WERI-Rb-1 (cell line): ENCODE data around the gene KIF5C.

Source experiments
- DNase-seq: peaks from one replicate; pipeline ENCODE4 v3.0.0-alpha.2; 2020
- H3K27ac ChIP-seq: fragments of 250-450 bp; sonication (Bioruptor Pico); 2 replicates; pipeline ENCODE4 v1.5.1; 2020; ENCODE audit warnings: mild to moderate bottlenecking, moderate library complexity
- H3K27me3 ChIP-seq: fragments of 250-450 bp; sonication (Bioruptor Pico); 2 replicates; pipeline ENCODE4 v1.5.1; 2021; ENCODE audit warnings: mild to moderate bottlenecking, low read depth, moderate library complexity; ENCODE audit not compliant: insufficient read depth, severe bottlenecking
- H3K36me3 ChIP-seq: fragments of 250-450 bp; sonication (Bioruptor Pico); 2 replicates; pipeline ENCODE4 v1.5.1; 2020; ENCODE audit warnings: mild to moderate bottlenecking, moderate library complexity
- H3K4me3 ChIP-seq: 2 replicates; pipeline ENCODE4 v1.5.1; 2011; ENCODE audit warnings: low read depth, mild to moderate bottlenecking, control low read depth, low read length
- H3K9me3 ChIP-seq: fragments of 250-450 bp; sonication (Bioruptor Pico); 2 replicates; pipeline ENCODE4 v1.5.1; 2021; ENCODE audit warnings: mild to moderate bottlenecking, moderate library complexity; ENCODE audit not compliant: severe bottlenecking
- TF ChIP-seq, protein P1 (sequence below): IDR thresholded peaks from 2 replicates; pipeline ENCODE4 v1.5.1; 2011; ENCODE audit warnings: low read depth, mild to moderate bottlenecking, control low read depth, inconsistent platforms, low read length

The KIF5C gene

DNA sequence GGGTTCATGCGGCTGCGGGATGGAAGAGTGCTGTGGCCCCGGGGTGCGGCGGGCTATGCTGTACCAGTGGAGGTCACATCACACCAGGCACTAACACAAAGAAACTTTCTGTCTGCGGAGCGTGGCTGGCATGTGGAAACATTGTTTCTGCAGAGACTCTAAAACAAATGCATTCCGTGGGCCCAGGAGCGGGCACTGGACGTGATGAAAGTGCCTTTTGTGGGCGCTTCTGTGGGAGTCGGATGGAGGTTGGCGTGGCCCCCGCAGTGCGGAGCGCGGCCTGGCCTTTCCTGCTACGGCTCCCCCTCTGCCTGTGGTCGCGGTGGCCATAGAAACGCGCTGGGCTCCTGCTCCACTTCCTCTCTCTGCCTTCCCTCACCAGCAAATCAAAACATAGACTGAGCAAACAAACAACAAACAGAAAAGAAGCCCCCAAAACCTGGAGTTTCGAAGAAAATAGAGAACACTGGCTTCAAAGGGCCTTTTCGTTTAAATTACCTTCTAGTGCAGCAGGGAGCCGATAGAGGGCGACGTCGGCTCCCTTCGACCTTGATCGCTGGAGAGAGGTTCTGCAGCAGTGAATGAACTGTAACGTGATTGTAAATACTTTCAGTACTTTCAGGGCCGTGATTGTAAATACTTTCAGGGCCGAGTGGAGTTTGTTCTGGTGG, 51.4 kb downstream of the KIF5C start:
- Histone ChIP-seq H3K36me3 (no peaks in the 10 kb centered on the region), H3K27me3 (peaks cover 16% of the 10 kb centered on the region), H3K4me3 (no peak overlapping the region), H3K27ac (no peak overlapping the region), H3K9me3 (no peaks in the 10 kb centered on the region)
- peak; percentile 42 for DNase-seq
- TF ChIP-seq, protein P1, sequence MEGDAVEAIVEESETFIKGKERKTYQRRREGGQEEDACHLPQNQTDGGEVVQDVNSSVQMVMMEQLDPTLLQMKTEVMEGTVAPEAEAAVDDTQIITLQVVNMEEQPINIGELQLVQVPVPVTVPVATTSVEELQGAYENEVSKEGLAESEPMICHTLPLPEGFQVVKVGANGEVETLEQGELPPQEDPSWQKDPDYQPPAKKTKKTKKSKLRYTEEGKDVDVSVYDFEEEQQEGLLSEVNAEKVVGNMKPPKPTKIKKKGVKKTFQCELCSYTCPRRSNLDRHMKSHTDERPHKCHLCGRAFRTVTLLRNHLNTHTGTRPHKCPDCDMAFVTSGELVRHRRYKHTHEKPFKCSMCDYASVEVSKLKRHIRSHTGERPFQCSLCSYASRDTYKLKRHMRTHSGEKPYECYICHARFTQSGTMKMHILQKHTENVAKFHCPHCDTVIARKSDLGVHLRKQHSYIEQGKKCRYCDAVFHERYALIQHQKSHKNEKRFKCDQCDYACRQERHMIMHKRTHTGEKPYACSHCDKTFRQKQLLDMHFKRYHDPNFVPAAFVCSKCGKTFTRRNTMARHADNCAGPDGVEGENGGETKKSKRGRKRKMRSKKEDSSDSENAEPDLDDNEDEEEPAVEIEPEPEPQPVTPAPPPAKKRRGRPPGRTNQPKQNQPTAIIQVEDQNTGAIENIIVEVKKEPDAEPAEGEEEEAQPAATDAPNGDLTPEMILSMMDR: peak; percentile 70

DNA sequence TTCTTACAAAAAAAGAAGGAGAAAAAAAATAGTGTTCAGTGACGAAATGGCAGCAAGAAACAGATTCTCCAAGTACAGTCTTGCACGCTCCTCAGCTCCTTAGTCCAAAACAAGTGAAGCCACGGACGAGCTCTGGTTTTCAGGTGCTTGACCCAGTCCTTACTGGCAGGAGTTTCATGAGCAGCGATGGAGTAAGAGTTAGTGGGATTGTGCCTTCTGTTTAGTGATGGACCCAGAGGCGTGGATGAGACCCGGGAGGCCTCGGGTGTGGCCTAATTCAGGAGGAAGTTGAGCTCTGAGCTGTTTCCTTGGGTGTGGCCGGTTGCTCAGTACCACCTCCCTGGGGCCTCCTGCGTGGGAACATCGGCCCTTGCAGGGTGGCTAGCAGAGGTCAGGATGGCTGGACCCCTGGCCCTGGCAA, 52.0 kb downstream of the KIF5C start:
- TF ChIP-seq, protein P1: no peak
- Histone ChIP-seq H3K36me3 (no peaks in the 10 kb centered on the region), H3K9me3 (no peaks in the 10 kb centered on the region), H3K4me3 (no peak overlapping the region), H3K27ac (no peak overlapping the region), H3K27me3 (peaks cover 22% of the 10 kb centered on the region)
- no peak for DNase-seq

DNA sequence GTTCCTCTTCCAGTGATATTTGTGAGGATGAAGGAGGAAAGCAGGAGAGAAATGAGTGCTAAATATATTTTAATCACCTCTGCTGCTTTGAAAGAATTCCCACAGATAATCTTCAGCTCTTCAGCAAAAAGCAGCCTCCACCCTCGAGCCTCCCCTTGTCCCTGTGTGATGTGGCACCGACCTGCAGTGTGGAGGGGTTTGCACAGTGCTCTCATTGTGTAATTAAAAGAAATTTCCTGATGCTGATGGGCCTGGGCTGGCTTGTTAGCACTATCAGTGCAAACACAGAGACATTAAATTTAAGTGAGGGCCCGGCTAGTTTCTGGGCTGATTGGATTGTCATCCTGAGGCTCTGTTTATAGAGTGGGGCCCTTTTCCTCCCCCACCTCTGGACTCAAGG, 53.4 kb downstream of the KIF5C start:
- Histone ChIP-seq H3K4me3 (no peak overlapping the region), H3K27me3 (peaks cover 30% of the 10 kb centered on the region), H3K27ac (no peak overlapping the region), H3K36me3 (no peaks in the 10 kb centered on the region), H3K9me3 (no peaks in the 10 kb centered on the region)
- TF ChIP-seq, protein P1: no peak
- no peak for DNase-seq

DNA sequence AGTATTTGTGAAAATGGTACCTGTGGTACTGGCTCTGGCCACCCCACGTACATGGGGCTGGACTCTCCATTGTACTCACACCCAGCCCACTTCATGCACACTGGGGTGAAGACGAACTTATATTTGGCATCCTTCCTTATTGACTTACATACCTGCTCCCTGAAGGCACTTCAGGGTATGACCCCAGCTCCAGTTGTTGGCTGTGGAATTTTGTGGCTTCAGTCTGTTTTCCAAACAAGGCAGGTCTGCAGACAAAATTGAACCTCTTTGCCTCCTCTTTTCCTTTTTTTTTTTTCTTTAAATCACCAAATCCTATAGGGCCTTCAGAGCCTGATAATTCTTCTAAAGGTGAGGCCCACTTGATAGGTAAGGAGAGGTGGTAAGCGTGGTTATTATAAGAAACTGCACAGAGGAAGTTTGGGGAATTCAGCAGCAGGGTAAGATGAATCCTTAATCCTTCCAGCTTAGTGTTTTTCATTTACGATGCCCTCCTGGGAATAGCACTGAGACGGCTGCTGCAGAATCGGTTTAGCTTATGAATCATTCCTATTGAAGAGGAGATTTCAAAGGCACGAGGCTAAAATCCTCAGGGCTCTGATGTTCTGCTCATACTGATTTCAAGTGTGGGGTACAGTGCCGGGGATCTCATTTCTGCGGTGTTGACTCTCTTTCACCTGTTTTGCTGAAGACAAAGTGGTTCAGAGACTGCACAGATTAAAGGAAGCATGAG, 55.2 kb downstream of the KIF5C start:
- H3K9me3 ChIP-seq: no peaks in the 10 kb centered on the region
- H3K27me3 ChIP-seq: peaks cover 36% of the 10 kb centered on the region
- no peaks in the 10 kb centered on the region for H3K36me3 ChIP-seq
- TF ChIP-seq, protein P1: no peak
- no peak overlapping the region for H3K4me3 ChIP-seq
- no peak overlapping the region for H3K27ac ChIP-seq
- peak; percentile 38 for DNase-seq

DNA sequence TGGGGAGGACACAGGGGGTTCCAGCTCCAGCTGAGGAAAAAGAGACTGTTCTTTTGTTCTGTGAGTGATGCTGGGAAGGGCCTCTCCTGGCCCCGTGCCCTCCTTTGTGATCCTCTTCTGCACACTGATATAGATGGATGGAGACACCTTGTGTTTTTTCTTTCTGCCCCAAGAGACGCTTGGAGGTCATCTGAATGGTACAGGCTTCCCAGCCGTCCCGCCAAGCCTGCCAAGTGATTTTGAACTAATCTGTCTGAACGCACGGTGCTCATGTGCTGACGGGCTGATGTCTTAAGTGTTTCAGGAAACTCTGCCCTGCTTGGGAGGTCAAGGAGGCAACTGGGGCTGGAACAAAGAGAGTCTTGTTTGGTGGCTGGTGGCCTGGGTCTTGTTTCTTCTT, 57.5 kb downstream of the KIF5C start:
- no peak for DNase-seq
- TF ChIP-seq, protein P1: no peak
- H3K4me3 ChIP-seq: no peak overlapping the region

More for the DNA sequence above, 57.5 kb downstream of the KIF5C start:
- Histone ChIP-seq H3K27ac (no peak overlapping the region), H3K9me3 (no peaks in the 10 kb centered on the region), H3K36me3 (no peaks in the 10 kb centered on the region), H3K27me3 (peaks cover 57% of the 10 kb centered on the region)
